ENCODE measurements around the gene GALK1. TPM values are rescaled to one million over a fixed set of nuclear protein-coding genes. Genes with fewer than 3 reads are reported as not detected.
"Not testable (repeated sequence)": the region's sequence is repeated elsewhere in the genome, so short reads cannot be mapped to it uniquely, and the experiment has no call there.

Gene GALK1
- total RNA-seq, 1 donor from 2014 or later = 18.2 TPM

DNA sequence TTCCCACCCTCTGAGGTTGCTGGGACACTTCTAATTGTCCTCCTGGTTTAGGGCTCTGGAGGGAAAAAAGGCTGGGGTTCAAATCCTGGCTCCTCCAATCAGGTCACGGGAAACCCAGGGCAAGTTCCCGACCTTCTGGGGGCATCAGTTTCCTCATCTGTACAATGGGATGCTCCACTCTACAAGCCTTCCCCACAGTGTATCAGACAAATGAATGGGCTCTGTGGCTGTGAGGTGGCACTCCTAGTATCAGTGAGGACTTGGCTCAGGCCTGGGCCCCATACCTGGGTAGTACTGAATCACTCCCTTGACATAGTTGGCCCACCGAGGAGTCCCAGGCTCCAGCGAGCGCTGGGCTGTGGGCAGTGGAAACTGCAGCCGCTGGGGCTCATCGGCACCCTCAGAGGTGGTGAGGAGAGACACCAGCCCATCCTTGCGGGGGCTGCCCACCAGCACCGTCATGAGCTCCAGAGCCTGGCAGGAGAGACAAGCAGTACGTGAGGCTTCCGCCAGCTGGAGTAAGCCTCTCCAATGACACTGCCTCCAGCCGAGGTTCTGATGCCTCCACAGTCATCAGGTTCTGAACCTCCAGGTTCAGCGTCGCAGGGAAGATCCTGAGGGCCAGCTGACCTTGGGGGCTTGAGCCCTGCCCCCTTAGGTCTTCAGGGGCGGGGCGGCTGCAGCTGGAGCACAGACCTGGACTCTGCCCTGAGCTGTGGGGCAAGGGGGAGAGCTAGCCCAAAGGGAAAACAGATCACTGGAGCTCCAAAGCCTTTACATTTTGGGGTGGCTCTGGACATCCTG lies 1.2 kb downstream of the GALK1 start:
- Mint-ChIP-seq H3K27ac (ENCODE audit: unreplicated experiment) (no peak overlapping the region), H3K36me3 (ENCODE audit: unreplicated experiment) (no peaks in the 10 kb centered on the region), H3K4me3 (ENCODE audit: unreplicated experiment) (peak overlapping the region; percentile 38), H3K4me1 (ENCODE audit: low read depth, unreplicated experiment) (no peaks in the 10 kb centered on the region), H3K9me3 (ENCODE audit: unreplicated experiment) (peaks cover 1% of the 10 kb centered on the region), H3K27me3 (ENCODE audit: unreplicated experiment) (peaks cover 6% of the 10 kb centered on the region)
- DNase-seq = no peak
- TF ChIP-seq, protein P1, sequence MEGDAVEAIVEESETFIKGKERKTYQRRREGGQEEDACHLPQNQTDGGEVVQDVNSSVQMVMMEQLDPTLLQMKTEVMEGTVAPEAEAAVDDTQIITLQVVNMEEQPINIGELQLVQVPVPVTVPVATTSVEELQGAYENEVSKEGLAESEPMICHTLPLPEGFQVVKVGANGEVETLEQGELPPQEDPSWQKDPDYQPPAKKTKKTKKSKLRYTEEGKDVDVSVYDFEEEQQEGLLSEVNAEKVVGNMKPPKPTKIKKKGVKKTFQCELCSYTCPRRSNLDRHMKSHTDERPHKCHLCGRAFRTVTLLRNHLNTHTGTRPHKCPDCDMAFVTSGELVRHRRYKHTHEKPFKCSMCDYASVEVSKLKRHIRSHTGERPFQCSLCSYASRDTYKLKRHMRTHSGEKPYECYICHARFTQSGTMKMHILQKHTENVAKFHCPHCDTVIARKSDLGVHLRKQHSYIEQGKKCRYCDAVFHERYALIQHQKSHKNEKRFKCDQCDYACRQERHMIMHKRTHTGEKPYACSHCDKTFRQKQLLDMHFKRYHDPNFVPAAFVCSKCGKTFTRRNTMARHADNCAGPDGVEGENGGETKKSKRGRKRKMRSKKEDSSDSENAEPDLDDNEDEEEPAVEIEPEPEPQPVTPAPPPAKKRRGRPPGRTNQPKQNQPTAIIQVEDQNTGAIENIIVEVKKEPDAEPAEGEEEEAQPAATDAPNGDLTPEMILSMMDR (IDR thresholded peaks at IDR 0.05; ENCODE audit: partially characterized antibody, unreplicated experiment) = no peak

DNA sequence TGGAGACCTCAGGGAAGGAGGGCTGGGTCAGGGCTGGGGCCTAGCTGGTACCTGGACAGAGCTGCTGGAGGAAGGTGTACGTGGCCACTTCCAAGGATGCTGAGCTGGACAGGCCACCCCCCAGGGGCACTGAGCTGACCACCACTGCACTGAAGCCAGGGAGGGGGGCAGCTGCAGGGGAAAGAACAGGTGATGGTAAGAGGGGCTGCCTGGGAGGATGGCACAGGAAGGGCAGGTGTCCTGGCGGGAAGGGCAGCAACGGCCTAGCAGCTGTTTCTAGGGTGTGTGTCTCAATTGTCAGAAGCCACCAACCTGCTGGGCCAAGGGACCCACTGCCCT lies 1.8 kb downstream of the GALK1 start:
- no peak overlapping the region for H3K4me3 Mint-ChIP-seq (ENCODE audit: unreplicated experiment)
- no peaks in the 10 kb centered on the region for H3K36me3 Mint-ChIP-seq (ENCODE audit: unreplicated experiment)
- TF ChIP-seq, protein P1 (IDR thresholded peaks at IDR 0.05; ENCODE audit: partially characterized antibody, unreplicated experiment) = no peak
- DNase-seq = no peak
- no peaks in the 10 kb centered on the region for H3K4me1 Mint-ChIP-seq (ENCODE audit: low read depth, unreplicated experiment)
- no peak overlapping the region for H3K27ac Mint-ChIP-seq (ENCODE audit: unreplicated experiment)
- peaks cover 6% of the 10 kb centered on the region for H3K27me3 Mint-ChIP-seq (ENCODE audit: unreplicated experiment)
- H3K9me3 Mint-ChIP-seq (ENCODE audit: unreplicated experiment) = peaks cover 1% of the 10 kb centered on the region

DNA sequence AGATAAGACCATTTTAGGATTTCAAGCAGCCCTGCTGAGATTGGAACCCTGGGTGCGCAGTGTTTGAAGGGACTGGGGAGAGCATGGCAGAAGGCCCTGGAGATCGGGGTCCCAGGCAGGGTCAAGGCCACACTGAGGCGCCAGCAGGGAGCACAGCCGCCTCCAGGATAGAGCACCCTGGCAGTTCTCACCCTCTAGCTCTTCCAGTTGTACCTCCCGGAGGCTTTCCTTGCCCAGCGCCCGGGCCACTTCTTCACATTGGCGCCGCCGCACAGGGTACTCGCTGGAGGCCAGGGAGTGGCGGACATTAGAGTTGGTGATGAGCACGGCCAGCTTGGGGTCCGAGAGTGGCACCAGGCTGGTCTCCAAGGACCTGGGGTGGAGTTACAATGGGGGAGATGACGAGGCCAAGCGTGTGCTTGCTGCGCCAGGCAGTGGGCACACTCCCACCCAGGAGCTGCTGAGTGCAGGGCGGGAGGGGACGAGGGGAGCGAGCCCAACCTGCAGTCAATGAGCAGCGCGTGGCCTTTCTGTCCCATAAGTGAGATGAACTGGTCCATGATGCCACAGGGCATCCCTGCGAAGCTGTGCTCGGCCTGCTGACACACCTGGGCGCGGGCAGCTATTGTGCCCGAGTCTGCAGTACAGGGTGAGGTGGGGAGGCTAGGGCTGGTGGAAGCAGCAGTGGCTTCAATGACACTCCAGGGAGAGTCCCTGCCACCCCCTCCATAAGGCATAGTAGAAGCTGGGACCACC lies 2.3 kb downstream of the GALK1 start:
- TF ChIP-seq, protein P1 (IDR thresholded peaks at IDR 0.05; ENCODE audit: partially characterized antibody, unreplicated experiment) = no peak
- H3K9me3 Mint-ChIP-seq (ENCODE audit: unreplicated experiment) = peaks cover 1% of the 10 kb centered on the region
- no peaks in the 10 kb centered on the region for H3K36me3 Mint-ChIP-seq (ENCODE audit: unreplicated experiment)
- peaks cover 6% of the 10 kb centered on the region for H3K27me3 Mint-ChIP-seq (ENCODE audit: unreplicated experiment)
- no peaks in the 10 kb centered on the region for H3K4me1 Mint-ChIP-seq (ENCODE audit: low read depth, unreplicated experiment)
- no peak overlapping the region for H3K27ac Mint-ChIP-seq (ENCODE audit: unreplicated experiment)
- peak overlapping the region; percentile 32 for H3K4me3 Mint-ChIP-seq (ENCODE audit: unreplicated experiment)
- no peak for DNase-seq

- H3K4me1 Mint-ChIP-seq (ENCODE audit: low read depth, unreplicated experiment); H3K27ac Mint-ChIP-seq (ENCODE audit: unreplicated experiment); H3K36me3 Mint-ChIP-seq (ENCODE audit: unreplicated experiment); H3K9me3 Mint-ChIP-seq (ENCODE audit: unreplicated experiment); H3K27me3 Mint-ChIP-seq (ENCODE audit: unreplicated experiment); DNase-seq; H3K4me3 Mint-ChIP-seq (ENCODE audit: unreplicated experiment): not testable (repeated sequence)
Measured at GRCh38 chr17:75759978-75760640, 4.9 kb downstream of the GALK1 start.

DNA sequence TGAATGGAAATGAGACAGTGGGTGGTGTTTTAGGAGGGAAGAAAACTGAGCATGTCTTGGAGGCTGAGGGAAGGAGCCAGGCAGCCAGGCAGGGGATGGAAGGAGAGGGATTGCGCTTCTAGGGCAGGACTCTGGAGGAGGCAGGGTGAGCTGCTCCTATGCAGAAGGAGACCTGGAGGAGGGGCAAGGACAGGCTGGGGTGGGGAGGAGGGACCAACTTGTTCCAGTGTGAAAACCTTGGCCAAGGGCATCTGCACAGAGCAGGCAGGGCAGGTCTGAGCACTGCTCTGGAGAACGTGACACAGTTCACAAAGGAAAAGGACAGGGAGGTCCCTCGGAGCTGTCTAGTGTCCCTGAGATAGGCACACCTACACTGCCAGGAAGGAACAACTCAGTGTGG lies 5.5 kb downstream of the GALK1 start:
- Mint-ChIP-seq H3K9me3 (ENCODE audit: unreplicated experiment) (peaks cover 6% of the 10 kb centered on the region), H3K4me3 (ENCODE audit: unreplicated experiment) (no peak overlapping the region)

More for the DNA sequence above, 5.5 kb downstream of the GALK1 start:
- Mint-ChIP-seq H3K27ac (ENCODE audit: unreplicated experiment) (peak overlapping the region; percentile 17), H3K4me1 (ENCODE audit: low read depth, unreplicated experiment) (peaks cover 6% of the 10 kb centered on the region), H3K36me3 (ENCODE audit: unreplicated experiment) (no peaks in the 10 kb centered on the region), H3K27me3 (ENCODE audit: unreplicated experiment) (peaks cover 5% of the 10 kb centered on the region)
- no peak for DNase-seq
- TF ChIP-seq, protein P1 (IDR thresholded peaks at IDR 0.05; ENCODE audit: partially characterized antibody, unreplicated experiment) = no peak

All from glutamatergic neuron (in vitro differentiated cells).